Duodenal mucosa (tissue), 2 donors: Measurements from ENCODE around the gene HAUS2.
"Not testable (repeated sequence)": the region's sequence is repeated elsewhere in the genome, so short reads cannot be mapped to it uniquely, and the experiment has no call there.

Experiments
- H3K27ac ChIP-seq: one replicate; pipeline ENCODE4 v1.7.0; 2013; ENCODE audit warnings: low read depth, low read length
- H3K27me3 ChIP-seq, 2 donors: one replicate each; pipeline ENCODE4 v1.7.0; 2013; ENCODE audit warnings: low read length in 2 of 2, control low read depth in 1 of 2; ENCODE audit not compliant: insufficient read depth in 2 of 2, control insufficient read depth in 1 of 2
- H3K36me3 ChIP-seq, 2 donors: one replicate each; pipeline ENCODE4 v1.7.0; 2013; ENCODE audit warnings: low read length in 2 of 2, control low read depth in 1 of 2; ENCODE audit not compliant: insufficient read depth in 2 of 2, control insufficient read depth in 1 of 2
- H3K4me1 ChIP-seq, 2 donors: one replicate each; pipeline ENCODE4 v1.7.0; 2013; ENCODE audit warnings: low read length in 2 of 2, control low read depth in 1 of 2; ENCODE audit not compliant: insufficient read depth in 2 of 2, control insufficient read depth in 1 of 2
- H3K4me3 ChIP-seq, 2 donors: one replicate each; pipeline ENCODE4 v1.7.0; 2013; ENCODE audit warnings: low read length in 2 of 2, low read depth in 1 of 2
- H3K9ac ChIP-seq, 2 donors: one replicate each; pipeline ENCODE4 v1.7.0; 2013; ENCODE audit warnings: low read length in 2 of 2, low read depth in 1 of 2
- H3K9me3 ChIP-seq, 2 donors: one replicate each; pipeline ENCODE4 v1.7.0; 2013; ENCODE audit warnings: low read length in 2 of 2, control low read depth in 1 of 2; ENCODE audit not compliant: control insufficient read depth in 1 of 2

The HAUS2 gene

GRCh38 chr15:42523331-42523730, 25.3 kb upstream of the HAUS2 start:
- no peak overlapping the region for H3K27ac ChIP-seq

GRCh38 chr15:42528970-42529369, 19.7 kb upstream of the HAUS2 start:
- Histone ChIP-seq H3K9ac (no peak overlapping the region), H3K9me3 (no peaks in the 10 kb centered on the region), H3K36me3 (peaks cover 13 to 54% of the 10 kb centered on the region in 2 donors)

More at GRCh38 chr15:42523331-42523730, 25.3 kb upstream of the HAUS2 start:
- peaks cover 2 to 6% of the 10 kb centered on the region in 2 donors for H3K4me1 ChIP-seq
- no peaks in the 10 kb centered on the region for H3K9me3 ChIP-seq
- no peak overlapping the region for H3K9ac ChIP-seq
- no peaks in the 10 kb centered on the region for H3K27me3 ChIP-seq
- H3K4me3 ChIP-seq, result no peak overlapping the region
- peaks cover 5 to 21% of the 10 kb centered on the region in 2 donors for H3K36me3 ChIP-seq

GRCh38 chr15:42533246-42533645, 15.4 kb upstream of the HAUS2 start:
- Histone ChIP-seq H3K27ac (no peak overlapping the region), H3K4me1 (no peaks in the 10 kb centered on the region), H3K9me3 (no peaks in the 10 kb centered on the region), H3K36me3 (peaks cover 17 to 52% of the 10 kb centered on the region in 2 donors), H3K4me3 (no peak overlapping the region), H3K27me3 (no peaks in the 10 kb centered on the region), H3K9ac (no peak overlapping the region)

More at GRCh38 chr15:42528970-42529369, 19.7 kb upstream of the HAUS2 start:
- Histone ChIP-seq H3K27ac (no peak overlapping the region), H3K4me1 (no peaks in the 10 kb centered on the region), H3K4me3 (no peak overlapping the region), H3K27me3 (no peaks in the 10 kb centered on the region)

GRCh38 chr15:42544853-42545629, 3.6 kb upstream of the HAUS2 start:
- H3K4me1 ChIP-seq, result peaks cover 20 to 25% of the 10 kb centered on the region in 2 donors
- peaks cover 9 to 23% of the 10 kb centered on the region in 2 donors for H3K36me3 ChIP-seq
- no peaks in the 10 kb centered on the region for H3K9me3 ChIP-seq
- no peak overlapping the region for H3K9ac ChIP-seq
- H3K27ac ChIP-seq, result no peak overlapping the region
- H3K27me3 ChIP-seq, result no peaks in the 10 kb centered on the region
- H3K4me3 ChIP-seq, result no peak overlapping the region

GRCh38 chr15:42547918-42548248, 755 bp upstream of the HAUS2 start:
- Histone ChIP-seq H3K9me3 (no peaks in the 10 kb centered on the region), H3K4me3 (peak overlapping the region; percentile 100), H3K36me3 (peaks cover 9 to 19% of the 10 kb centered on the region in 2 donors), H3K27me3 (no peaks in the 10 kb centered on the region), H3K4me1 (peaks cover 22 to 26% of the 10 kb centered on the region in 2 donors), H3K27ac (no peak overlapping the region), H3K9ac (peak overlapping the region; percentile 98 to 100)

GRCh38 chr15:42549032-42549491, 424 bp downstream of the HAUS2 start:
- Histone ChIP-seq H3K4me3 (peak overlapping the region; percentile 100), H3K27ac (peak overlapping the region; percentile 81), H3K9me3 (no peaks in the 10 kb centered on the region), H3K36me3 (peaks cover 1 to 10% of the 10 kb centered on the region in 2 donors), H3K4me1 (peaks cover 22 to 26% of the 10 kb centered on the region in 2 donors), H3K9ac (peak overlapping the region; percentile 98 to 100), H3K27me3 (no peaks in the 10 kb centered on the region)

- no peaks in the 10 kb centered on the region for H3K9me3 ChIP-seq
- H3K27ac ChIP-seq, result no peak overlapping the region
- H3K36me3 ChIP-seq, result peaks cover 0 to 3% of the 10 kb centered on the region in 2 donors
- no peaks in the 10 kb centered on the region for H3K27me3 ChIP-seq
- H3K4me1 ChIP-seq, result peaks cover 22 to 26% of the 10 kb centered on the region in 2 donors
- H3K4me3 ChIP-seq, result peak overlapping the region; percentile 60 to 100
- peak overlapping the region in 1 of 2 donors; percentile 98 for H3K9ac ChIP-seq
These were observed 1.2 kb downstream of the HAUS2 start for GRCh38 chr15:42549741-42550392.

DNA sequence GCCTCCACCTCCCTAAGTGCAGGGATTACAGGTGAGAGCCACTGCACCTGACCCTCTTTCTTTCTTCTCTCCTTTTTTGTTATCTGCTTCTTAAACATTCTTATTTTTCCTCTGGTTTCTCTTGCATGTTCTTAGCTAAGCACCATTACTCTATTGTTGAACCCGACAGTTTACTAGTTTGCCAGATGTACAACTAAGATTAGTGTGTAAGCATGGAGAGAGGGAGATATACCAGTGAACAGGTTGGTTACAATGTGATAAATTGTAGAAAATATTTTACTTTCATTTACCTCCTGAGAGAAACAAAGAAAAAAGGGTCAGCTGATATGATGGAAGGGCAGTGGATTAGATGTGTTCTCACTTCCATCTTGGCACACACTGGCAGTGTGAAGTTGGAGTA, 4.9 kb downstream of the HAUS2 start:
- Histone ChIP-seq H3K9ac (no peak overlapping the region), H3K27ac (no peak overlapping the region), H3K9me3 (no peaks in the 10 kb centered on the region), H3K27me3 (no peaks in the 10 kb centered on the region), H3K36me3 (peaks cover 0 to under 1% of the 10 kb centered on the region in 2 donors), H3K4me3 (no peak overlapping the region), H3K4me1 (peaks cover 6% of the 10 kb centered on the region in 2 donors)

DNA sequence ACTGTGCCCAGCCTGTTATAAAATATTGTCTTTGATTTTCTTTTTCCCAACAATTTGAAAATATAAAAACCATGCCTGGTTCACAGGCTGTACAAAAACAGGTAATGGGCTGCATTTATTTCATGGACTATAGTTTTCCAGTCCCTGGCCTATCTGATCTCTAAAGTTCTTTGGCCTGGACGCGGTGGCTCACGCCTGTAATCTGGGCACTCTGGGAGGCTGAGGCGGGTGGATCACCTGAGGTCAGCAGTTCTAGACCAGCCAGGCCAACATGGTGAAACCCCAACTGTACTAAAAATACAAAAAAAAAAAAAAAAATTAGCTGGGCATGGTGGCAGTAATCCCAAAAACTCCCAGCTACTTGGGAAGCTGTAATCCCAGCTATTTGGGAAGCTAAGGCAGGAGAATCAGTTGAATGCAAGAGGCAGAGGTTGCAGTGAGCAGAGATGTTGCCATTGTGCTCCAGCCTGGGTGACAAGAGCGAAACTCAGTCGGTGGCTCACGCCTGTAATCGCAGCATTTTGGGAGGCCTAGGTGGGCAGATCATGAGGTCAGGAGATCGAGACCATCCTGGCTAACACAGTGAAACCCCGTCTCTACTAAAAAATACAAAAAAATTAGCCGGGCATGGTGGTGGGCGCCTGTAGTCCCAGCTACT, 8.0 kb downstream of the HAUS2 start:
- not testable (repeated sequence) for H3K4me3 ChIP-seq, H3K27ac ChIP-seq, H3K4me1 ChIP-seq, H3K9ac ChIP-seq, H3K27me3 ChIP-seq, H3K9me3 ChIP-seq
- H3K36me3 ChIP-seq, result peaks cover 12 to 28% of the 10 kb centered on the region in 2 donors

GRCh38 chr15:42558739-42559138, 10.1 kb downstream of the HAUS2 start:
- Histone ChIP-seq H3K4me1 (no peaks in the 10 kb centered on the region), H3K9ac (no peak overlapping the region), H3K9me3 (no peaks in the 10 kb centered on the region), H3K36me3 (peaks cover 18 to 43% of the 10 kb centered on the region in 2 donors), H3K27ac (no peak overlapping the region), H3K27me3 (no peaks in the 10 kb centered on the region), H3K4me3 (no peak overlapping the region)
